B cell (primary cell): ENCODE measurements around the gene STARD3NL. TPM values are rescaled to one million over a fixed set of nuclear protein-coding genes. Genes with fewer than 3 reads are reported as not detected.
A peak's percentile ranks its signal among the peaks of the same experiment; 100 is the strongest.

ENCODE experiments used
- ATAC-seq: fragments of 200-7000 bp; cut with Tn5 transposase; one replicate; pipeline ENCODE4 v1.10.0; 2021; ENCODE audit warnings: low read depth, mild to moderate bottlenecking, moderate number of reproducible peaks, moderate library complexity
- CTCF ChIA-PET: fragments of 350-600 bp; sonication (Branson Sonifier 250); formaldehyde crosslinking; loops from one replicate; lab custom pipeline; 2021; ENCODE audit warnings: antibody characterized with exemption, inconsistent platforms; lab: Charles Lee
- POLR2A ChIA-PET: fragments of 350-600 bp; sonication (Branson Sonifier 250); formaldehyde crosslinking; loops from one replicate; lab custom pipeline; 2021; ENCODE audit warnings: antibody characterized with exemption; lab: Charles Lee
- DNase-seq: peaks from one replicate; pipeline ENCODE4 v3.0.0; 2013
- H2AFZ ChIP-seq: 2 replicates; pipeline ENCODE4 v1.6.1; 2012; ENCODE audit warnings: mild to moderate bottlenecking, low read depth, low read length; ENCODE audit not compliant: insufficient read depth, poor library complexity, severe bottlenecking
- H3K27ac ChIP-seq, 2 donors: 1 replicate in 1 of 2; 2 replicates in 1 of 2; pipeline ENCODE4 v1.5.1; 2012 to 2013; ENCODE audit warnings: low read length in 2 of 2, mild to moderate bottlenecking in 2 of 2, moderate library complexity in 1 of 2
- H3K27me3 ChIP-seq, 4 experiments: fragments of 200-600 bp in 1 of 4; sonication (generic) in 1 of 4; replicated peaks in 1 of 4; 1 replicate in 2 of 4; 2 replicates in 2 of 4; pipeline versions ENCODE4 v1.6.1 to v1.7.0; 2013 to 2016; ENCODE audit warnings: low read length in 3 of 4, mild to moderate bottlenecking in 2 of 4, mixed read lengths in 1 of 4, moderate library complexity in 1 of 4; ENCODE audit not compliant: insufficient read depth in 4 of 4, control insufficient read depth in 3 of 4; ENCODE audit errors: control extremely low read depth in 1 of 4
- H3K36me3 ChIP-seq, 2 experiments: replicated peaks in 1 of 2; 1 replicate in 1 of 2; 2 replicates in 1 of 2; pipeline versions ENCODE4 v1.6.1 to v1.7.1; 2013; ENCODE audit warnings: low read length in 1 of 2; ENCODE audit not compliant: insufficient read depth in 2 of 2, control insufficient read depth in 1 of 2; ENCODE audit errors: control extremely low read depth in 1 of 2, extremely low read depth in 1 of 2
- H3K4me1 ChIP-seq, 2 donors: fragments of 200-600 bp in 1 of 2; sonication (generic) in 1 of 2; 1 replicate in 1 of 2; 2 replicates in 1 of 2; pipeline versions ENCODE4 v1.5.1 to v1.6.1; 2013 to 2017; ENCODE audit warnings: low read length in 2 of 2; ENCODE audit not compliant: control insufficient read depth in 2 of 2, insufficient read depth in 2 of 2
- H3K4me2 ChIP-seq: replicated peaks from 2 replicates; pipeline ENCODE3; 2012; ENCODE audit warnings: mild to moderate bottlenecking, low read depth, low read length; ENCODE audit not compliant: poor library complexity, severe bottlenecking
- H3K4me3 ChIP-seq, 5 experiments: fragments of 200-600 bp in 1 of 5; sonication (generic) in 1 of 5; 1 replicate in 3 of 5; 2 replicates in 2 of 5; pipeline versions ENCODE4 v1.5.1 to v1.7.0; 2011 to 2016; ENCODE audit warnings: low read length in 4 of 5, mild to moderate bottlenecking in 4 of 5, low read depth in 2 of 5, control low read depth in 1 of 5, moderate library complexity in 1 of 5; ENCODE audit not compliant: insufficient read depth in 1 of 5; ENCODE audit errors: control extremely low read depth in 1 of 5, extremely low read depth in 1 of 5
- H3K79me2 ChIP-seq: fragments of 200-600 bp; sonication (generic); one replicate; pipeline ENCODE4 v1.6.0; 2016; ENCODE audit warnings: low read length; ENCODE audit not compliant: control insufficient read depth, insufficient read depth
- H3K9ac ChIP-seq: fragments of 200-600 bp; sonication (generic); 2 replicates; pipeline ENCODE4 v1.6.1; 2017; ENCODE audit warnings: mild to moderate bottlenecking, low read length, moderate library complexity
- H3K9me3 ChIP-seq, 3 donors: one replicate each; pipeline versions ENCODE4 v1.6.1 to v1.7.1; 2013; ENCODE audit warnings: low read length in 2 of 3; ENCODE audit not compliant: control insufficient read depth in 2 of 3, insufficient read depth in 1 of 3; ENCODE audit errors: control extremely low read depth in 1 of 3
- H4K20me1 ChIP-seq: 2 replicates; pipeline ENCODE4 v1.6.0; 2012; ENCODE audit warnings: mild to moderate bottlenecking, low read length; ENCODE audit not compliant: insufficient read depth, control insufficient read depth, poor library complexity, severe bottlenecking
- H3K27ac Mint-ChIP-seq: one replicate; pipeline ENCODE4 v1.8.0; 2021; ENCODE audit warnings: mixed read lengths
- H3K27me3 Mint-ChIP-seq: one replicate; pipeline ENCODE4 v1.8.0; 2021; ENCODE audit warnings: mixed read lengths
- H3K4me1 Mint-ChIP-seq: one replicate; pipeline ENCODE4 v1.8.0; 2021; ENCODE audit warnings: mixed read lengths
- H3K4me3 Mint-ChIP-seq: one replicate; pipeline ENCODE4 v1.8.0; 2021; ENCODE audit warnings: mixed read lengths
- H3K9me3 Mint-ChIP-seq: one replicate; pipeline ENCODE4 v1.8.0; 2022; ENCODE audit warnings: mixed read lengths; ENCODE audit not compliant: insufficient read depth
- EZH2 ChIP-seq: IDR thresholded peaks from 2 replicates; pipeline ENCODE4 v1.6.1; 2012; ENCODE audit warnings: borderline replicate concordance, low read depth, mild to moderate bottlenecking, moderate library complexity, low read length; ENCODE audit not compliant: insufficient read depth, poor library complexity, severe bottlenecking
- WGBS: methylation state at CpG from one replicate; pipeline ENCODE4 v1.1.5; 2013; ENCODE audit warnings: missing lambda C conversion rate; ENCODE audit not compliant: insufficient coverage; 5-methylcytosine and 5-hydroxymethylcytosine counted together
- intact Hi-C: fragments of 100-400 bp; cut with micrococcal nuclease; formaldehyde crosslinking; loops from one replicate; pipeline ENCODE4 v1.10.0; 2022
- polyA plus RNA-seq: library from polyadenylated mRNA; depleted of rRNA; stranded (reverse); fragments of >200 nt; gene quantifications from 2 replicates; pipeline ENCODE4 v1.2.3, GENCODE V29; 2012
- total RNA-seq, 2 donors: library from RNA; stranded (reverse); fragments of 120-200 nt in 1 of 2; gene quantifications; 1 replicate in 1 of 2; 2 replicates in 1 of 2; pipeline versions ENCODE4 v1.2.3 to v1.2.4, GENCODE V29; 2013 to 2022
- TF ChIP-seq, protein P1 (sequence below): fragments of 200-600 bp; IDR thresholded peaks from one replicate; pipeline ENCODE4 v1.8.0; 2022; ENCODE audit warnings: antibody characterized with exemption, mild to moderate bottlenecking

The STARD3NL gene
- total and polyA plus RNA-seq, 2 donors (not counting 1 experiment from before 2014, with no cell fraction given), result 13.4 to 24.5 TPM

DNA sequence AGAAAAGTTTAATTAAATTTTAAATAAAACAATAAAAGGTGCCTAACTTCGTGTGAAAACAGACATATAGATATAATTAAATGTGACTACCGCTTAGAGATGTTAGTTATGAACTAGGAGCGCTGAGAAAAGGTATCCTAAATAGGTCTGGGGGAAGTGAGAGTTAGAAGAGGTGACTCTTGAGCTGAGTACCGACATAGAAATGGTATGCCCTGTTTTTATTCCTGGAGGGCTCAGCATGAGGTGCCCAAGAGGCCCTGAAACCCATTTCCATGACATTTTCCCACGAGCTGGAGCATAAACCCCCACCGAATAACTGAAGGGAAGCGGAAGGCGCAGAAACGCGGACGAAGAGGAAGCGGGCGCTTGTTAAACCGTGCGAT lies 433 bp upstream of the STARD3NL start:
- H3K27ac ChIP-seq, result peak overlapping the region; percentile 81 to 93
- ChIA-PET POLR2A (interaction anchor here (1.0 kb wide), 1 partner anchor 10 kb away, joined by 4 read pairs; no protein-coding TSS in a partner anchor), CTCF (interaction anchor here (0.9 to 1.4 kb wide), 3 partner anchors 9 to 69 kb away, joined by 3 to 10 read pairs (median 4); no protein-coding TSS in a partner anchor)
- H3K27ac Mint-ChIP-seq, result peak overlapping the region; percentile 95
- H2AFZ ChIP-seq, result peak overlapping the region; percentile 96
- WGBS, result 2% methylated on average over 14 of the region's 15 CpGs
- ATAC-seq (no peak), DNase-seq (no peak)
- H3K79me2 ChIP-seq, result peaks cover 20% of the 10 kb centered on the region
- no peaks in the 10 kb centered on the region for H3K27me3 ChIP-seq
- H3K9me3 Mint-ChIP-seq, result no peaks in the 10 kb centered on the region
- no peaks in the 10 kb centered on the region for H3K36me3 ChIP-seq
- H3K9me3 ChIP-seq, result peaks cover 0 to 1% (median 0%) of the 10 kb centered on the region in 3 donors
- H3K27me3 Mint-ChIP-seq, result no peaks in the 10 kb centered on the region
- no peaks in the 10 kb centered on the region for H4K20me1 ChIP-seq
- peaks cover 16 to 17% of the 10 kb centered on the region in 2 donors for H3K4me1 ChIP-seq
- TF ChIP-seq EZH2, result no peak
- TF ChIP-seq, protein P1, sequence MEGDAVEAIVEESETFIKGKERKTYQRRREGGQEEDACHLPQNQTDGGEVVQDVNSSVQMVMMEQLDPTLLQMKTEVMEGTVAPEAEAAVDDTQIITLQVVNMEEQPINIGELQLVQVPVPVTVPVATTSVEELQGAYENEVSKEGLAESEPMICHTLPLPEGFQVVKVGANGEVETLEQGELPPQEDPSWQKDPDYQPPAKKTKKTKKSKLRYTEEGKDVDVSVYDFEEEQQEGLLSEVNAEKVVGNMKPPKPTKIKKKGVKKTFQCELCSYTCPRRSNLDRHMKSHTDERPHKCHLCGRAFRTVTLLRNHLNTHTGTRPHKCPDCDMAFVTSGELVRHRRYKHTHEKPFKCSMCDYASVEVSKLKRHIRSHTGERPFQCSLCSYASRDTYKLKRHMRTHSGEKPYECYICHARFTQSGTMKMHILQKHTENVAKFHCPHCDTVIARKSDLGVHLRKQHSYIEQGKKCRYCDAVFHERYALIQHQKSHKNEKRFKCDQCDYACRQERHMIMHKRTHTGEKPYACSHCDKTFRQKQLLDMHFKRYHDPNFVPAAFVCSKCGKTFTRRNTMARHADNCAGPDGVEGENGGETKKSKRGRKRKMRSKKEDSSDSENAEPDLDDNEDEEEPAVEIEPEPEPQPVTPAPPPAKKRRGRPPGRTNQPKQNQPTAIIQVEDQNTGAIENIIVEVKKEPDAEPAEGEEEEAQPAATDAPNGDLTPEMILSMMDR, result no peak
- H3K9ac ChIP-seq, result peak overlapping the region; percentile 98
- H3K4me3 Mint-ChIP-seq, result peak overlapping the region; percentile 97
- peaks cover 32% of the 10 kb centered on the region for H3K4me1 Mint-ChIP-seq
- peak overlapping the region; percentile 96 for H3K4me2 ChIP-seq
- peak overlapping the region; percentile 36 to 98 (median 91) for H3K4me3 ChIP-seq
- intact Hi-C loops, result loop anchor here (1.0 to 10.0 kb wide), 6 partner anchors 38 to 1811 kb away; partner anchors contain the start of genes CDK13 and ELMO1

DNA sequence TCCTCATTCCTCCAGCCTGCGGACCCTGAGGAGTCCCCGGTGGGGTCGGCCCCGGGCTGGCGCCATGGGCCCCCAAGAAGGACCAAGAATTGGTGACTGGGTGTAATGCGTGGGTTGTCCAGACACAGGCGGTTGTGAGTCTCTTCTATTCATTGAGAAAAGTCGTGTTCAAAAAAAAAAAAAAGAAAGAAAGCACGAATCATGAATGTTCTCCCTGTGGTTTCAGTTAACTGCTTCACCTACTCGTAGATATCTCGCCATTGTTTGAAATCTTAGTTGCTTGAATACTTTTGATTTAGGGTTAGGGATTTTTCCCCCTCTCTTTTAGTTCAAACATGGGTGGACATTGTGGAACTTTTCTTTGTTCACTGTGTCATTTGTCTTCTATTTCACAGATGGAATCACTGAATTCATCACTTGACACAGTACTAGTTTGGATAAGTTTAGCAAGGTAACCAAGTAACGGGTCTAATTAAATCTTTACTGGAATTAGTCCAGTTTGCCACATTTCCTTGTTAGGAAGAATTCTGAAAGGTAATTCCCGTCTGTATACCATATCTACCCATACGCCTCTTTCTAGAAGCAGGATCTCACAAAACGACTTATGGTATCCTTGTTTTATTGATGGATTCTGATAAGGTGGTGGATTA lies 775 bp downstream of the STARD3NL start:
- intact Hi-C loops, result loop anchor here (1.0 to 10.0 kb wide), 6 partner anchors 36 to 1812 kb away; partner anchors contain the start of genes CDK13 and ELMO1
- H3K27ac Mint-ChIP-seq, result peak overlapping the region; percentile 95
- POLR2A ChIA-PET, result interaction anchor here (1.0 kb wide), 1 partner anchor 9 kb away, joined by 4 read pairs; no protein-coding TSS in a partner anchor

More for the DNA sequence above, 775 bp downstream of the STARD3NL start:
- no peaks in the 10 kb centered on the region for H3K27me3 Mint-ChIP-seq
- no peaks in the 10 kb centered on the region for H4K20me1 ChIP-seq
- H3K79me2 ChIP-seq, result peaks cover 25% of the 10 kb centered on the region
- peak overlapping the region; percentile 97 for H3K4me3 Mint-ChIP-seq
- peak overlapping the region; percentile 96 for H3K4me2 ChIP-seq
- WGBS, result 0% methylated on average over 7 of the region's 15 CpGs
- TF ChIP-seq, protein P1, result no peak
- no peak for TF ChIP-seq EZH2
- DNase-seq (no peak), ATAC-seq (peak; percentile 14)
- H3K27me3 ChIP-seq, result no peaks in the 10 kb centered on the region
- peak overlapping the region; percentile 36 to 98 (median 91) for H3K4me3 ChIP-seq
- H3K27ac ChIP-seq, result peak overlapping the region; percentile 81 to 93
- H3K9me3 ChIP-seq, result no peaks in the 10 kb centered on the region
- H3K9me3 Mint-ChIP-seq, result no peaks in the 10 kb centered on the region
- peaks cover 16 to 17% of the 10 kb centered on the region in 2 donors for H3K4me1 ChIP-seq
- CTCF ChIA-PET, result interaction anchor here (0.9 to 1.4 kb wide), 3 partner anchors 8 to 70 kb away, joined by 3 to 10 read pairs (median 4); no protein-coding TSS in a partner anchor
- peak overlapping the region; percentile 96 for H2AFZ ChIP-seq
- H3K9ac ChIP-seq, result peak overlapping the region; percentile 98
- peaks cover 36% of the 10 kb centered on the region for H3K4me1 Mint-ChIP-seq
- no peaks in the 10 kb centered on the region for H3K36me3 ChIP-seq
